ENCODE measurements around the gene OR1S1.

- no peak for TF ChIP-seq CTCF (IDR thresholded peaks at IDR 0.05; ENCODE audit: borderline replicate concordance, extremely low read depth, low read length, poor library complexity, severe bottlenecking)
- no peak for TF ChIP-seq EZH2 (IDR thresholded peaks at IDR 0.05; ENCODE audit: borderline replicate concordance, low read depth, low read length, severe bottlenecking)
Measured at GRCh38 chr11:58199271-58199670, 13.2 kb upstream of the OR1S1 start.

Measured in DND-41 (cell line).